WTC11 (cell line): ENCODE results near the gene UBE2K. TPM values are rescaled to one million over a fixed set of nuclear protein-coding genes. Genes with fewer than 3 reads are reported as not detected.

Experiments
- ATAC-seq: fragments of 200-7000 bp; cut with Tn5 transposase; 2 replicates; pipeline ENCODE4 v1.10.0; 2021; ENCODE audit warnings: mild to moderate bottlenecking, moderate library complexity
- CTCF ChIA-PET: fragments of 300-600 bp; sonication (Branson Sonifier 250); formaldehyde crosslinking; loops from one replicate; lab custom pipeline; 2021; ENCODE audit warnings: antibody characterized with exemption; lab: Charles Lee
- POLR2A ChIA-PET: fragments of 350-600 bp; sonication (Branson Sonifier 250); formaldehyde crosslinking; loops from one replicate; lab custom pipeline; 2021; ENCODE audit warnings: antibody characterized with exemption; lab: Charles Lee
- DNase-seq: peaks from one replicate; pipeline ENCODE4 v3.0.0; 2021; ENCODE audit warnings: low spot score
- H3K27ac Mint-ChIP-seq: 2 replicates; pipeline ENCODE4 v1.8.0; 2021; ENCODE audit warnings: mixed read lengths
- H3K27me3 Mint-ChIP-seq: 2 replicates; pipeline ENCODE4 v1.8.0; 2021; ENCODE audit warnings: low read depth, mild to moderate bottlenecking, moderate library complexity, mixed read lengths
- H3K36me3 Mint-ChIP-seq: 2 replicates; pipeline ENCODE4 v1.8.0; 2021; ENCODE audit warnings: mixed read lengths
- H3K4me1 Mint-ChIP-seq: 2 replicates; pipeline ENCODE4 v1.8.0; 2022; ENCODE audit warnings: mixed read lengths
- H3K4me3 Mint-ChIP-seq: 2 replicates; pipeline ENCODE4 v1.8.0; 2021; ENCODE audit warnings: mild to moderate bottlenecking, moderate library complexity, mixed read lengths
- H3K9me3 Mint-ChIP-seq: 2 replicates; pipeline ENCODE4 v1.8.0; 2021; ENCODE audit warnings: mixed read lengths
- ARID4B ChIP-seq: sonication (generic); formaldehyde crosslinking; IDR thresholded peaks from 2 replicates; pipeline ENCODE4 v1.8.0; 2023; ENCODE audit warnings: missing genetic modification reagents, mild to moderate bottlenecking, borderline replicate concordance
- CDX4 ChIP-seq: fragments of 250-450 bp; sonication (Bioruptor Pico); IDR thresholded peaks from 2 replicates; pipeline ENCODE4 v1.9.0; 2021; ENCODE audit warnings: moderate library complexity, mild to moderate bottlenecking, inconsistent platforms, borderline replicate concordance
- CREB1 ChIP-seq: sonication (generic); formaldehyde crosslinking; IDR thresholded peaks from 2 replicates; pipeline ENCODE4 v1.8.0; 2023; ENCODE audit warnings: mild to moderate bottlenecking, missing genetic modification reagents
- HMGXB4 ChIP-seq: sonication (generic); formaldehyde crosslinking; IDR thresholded peaks from 2 replicates; pipeline ENCODE4 v1.8.1; 2023; ENCODE audit warnings: mild to moderate bottlenecking, moderate library complexity, missing genetic modification reagents
- JUN ChIP-seq: sonication (generic); formaldehyde crosslinking; IDR thresholded peaks from 2 replicates; pipeline ENCODE4 v1.8.0; 2023; ENCODE audit warnings: mild to moderate bottlenecking, missing genetic modification reagents
- KAT7 ChIP-seq: sonication (generic); formaldehyde crosslinking; IDR thresholded peaks from 2 replicates; pipeline ENCODE4 v1.8.1; 2023; ENCODE audit warnings: missing genetic modification reagents, mild to moderate bottlenecking, borderline replicate concordance
- MYBL2 ChIP-seq: sonication (generic); formaldehyde crosslinking; IDR thresholded peaks from 2 replicates; pipeline ENCODE4 v1.8.1; 2023; ENCODE audit warnings: mild to moderate bottlenecking, moderate library complexity, missing genetic modification reagents
- NFATC4 ChIP-seq: fragments of 250-450 bp; sonication (Bioruptor Pico); IDR thresholded peaks from 2 replicates; pipeline ENCODE4 v1.9.0; 2021; ENCODE audit warnings: mild to moderate bottlenecking
- NFYB ChIP-seq: sonication (generic); formaldehyde crosslinking; conservative IDR thresholded peaks from 2 replicates; pipeline ENCODE4 v1.8.0; 2022; ENCODE audit warnings: low read depth, missing genetic modification reagents
- NR3C1 ChIP-seq: sonication (generic); formaldehyde crosslinking; conservative IDR thresholded peaks from 2 replicates; pipeline ENCODE4 v1.8.1; 2023; ENCODE audit warnings: low read depth, mild to moderate bottlenecking, missing genetic modification reagents
- PRDM15 ChIP-seq: sonication (generic); formaldehyde crosslinking; IDR thresholded peaks from 2 replicates; pipeline ENCODE4 v1.8.0; 2022; ENCODE audit warnings: missing genetic modification reagents
- SP1 ChIP-seq: sonication (generic); formaldehyde crosslinking; conservative IDR thresholded peaks from 2 replicates; pipeline ENCODE4 v1.8.1; 2022; ENCODE audit warnings: missing genetic modification reagents
- TCF7 ChIP-seq: sonication (generic); formaldehyde crosslinking; IDR thresholded peaks from 2 replicates; pipeline ENCODE4 v1.8.0; 2022; ENCODE audit warnings: mild to moderate bottlenecking, low read depth, missing genetic modification reagents, moderate library complexity
- TP53 ChIP-seq: sonication (generic); formaldehyde crosslinking; IDR thresholded peaks from 2 replicates; pipeline ENCODE4 v1.8.1; 2023; ENCODE audit warnings: mild to moderate bottlenecking, missing genetic modification reagents
- ZNF281 ChIP-seq: sonication (generic); formaldehyde crosslinking; IDR thresholded peaks from 2 replicates; pipeline ENCODE4 v1.8.0; 2023; ENCODE audit warnings: mild to moderate bottlenecking, missing genetic modification reagents
- ZNF512 ChIP-seq: sonication (generic); formaldehyde crosslinking; IDR thresholded peaks from 2 replicates; pipeline ENCODE4 v1.8.1; 2022; ENCODE audit warnings: missing genetic modification reagents, borderline replicate concordance
- total RNA-seq: library from RNA; stranded (reverse); gene quantifications from 3 replicates; pipeline ENCODE4 v1.2.3, GENCODE V29; 2021

Gene UBE2K
- total RNA-seq, 1 experiment from 2014 or later: 135 TPM

GRCh38 chr4:39689970-39690369 lies 8.0 kb upstream of the UBE2K start:
- ChIA-PET POLR2A (interaction anchor here (0.6 kb wide), 1 partner anchor 341 kb away, joined by 5 read pairs; no protein-coding TSS in a partner anchor), CTCF (no interaction called here)
- Mint-ChIP-seq H3K9me3 (no peaks in the 10 kb centered on the region), H3K27me3 (no peaks in the 10 kb centered on the region), H3K27ac (no peak overlapping the region), H3K4me3 (no peak overlapping the region), H3K36me3 (no peaks in the 10 kb centered on the region), H3K4me1 (peaks cover 6% of the 10 kb centered on the region)
- DNase-seq (no peak), ATAC-seq (no peak)
- no peak for TF ChIP-seq NFATC4 (CRISPR knock-in tag)
- TF ChIP-seq TP53 (CRISPR knock-in tag): no peak

GRCh38 chr4:39698424-39699009 lies 581 bp downstream of the UBE2K start:
- H3K36me3 Mint-ChIP-seq: peaks cover 7% of the 10 kb centered on the region
- H3K4me3 Mint-ChIP-seq: peak overlapping the region; percentile 99
- no peaks in the 10 kb centered on the region for H3K27me3 Mint-ChIP-seq
- ATAC-seq: peak; percentile 41
- peaks cover 27% of the 10 kb centered on the region for H3K4me1 Mint-ChIP-seq
- peak; percentile 61 for DNase-seq
- peak overlapping the region; percentile 99 for H3K27ac Mint-ChIP-seq
- no peaks in the 10 kb centered on the region for H3K9me3 Mint-ChIP-seq
- CTCF ChIA-PET: interaction anchor here (1.2 kb wide), 1 partner anchor 171 kb away, joined by 6 read pairs; the partner anchor contains the start of gene UGDH
- POLR2A ChIA-PET: interaction anchor here (0.5 to 1.9 kb wide), 9 partner anchors 18 to 231 kb away, joined by 3 to 23 read pairs (median 3); partner anchors contain the start of genes SMIM14 and UGDH
- no peak for TF ChIP-seq TCF7 (CRISPR knock-in tag)
- TF ChIP-seq CDX4: no peak
- peak; percentile 74; the same call in 1 of the 2 replicates for TF ChIP-seq ZNF281 (CRISPR knock-in tag)
- TF ChIP-seq NR3C1 (CRISPR knock-in tag): no peak
- TF ChIP-seq ARID4B (CRISPR knock-in tag): 0 out of 2 replicates have a peak, but pooled peaks have one; percentile 63
- peak; percentile 50; the same call in 1 of the 2 replicates for TF ChIP-seq PRDM15 (CRISPR knock-in tag)
- TF ChIP-seq NFATC4 (CRISPR knock-in tag): peak; percentile 45; the same call in 1 of the 2 replicates
- no peak for TF ChIP-seq ZNF512
- TF ChIP-seq NFYB (CRISPR knock-in tag): no peak
- 0 out of 2 replicates have a peak, but pooled peaks have one; percentile 6 for TF ChIP-seq MYBL2
- TF ChIP-seq SP1 (CRISPR knock-in tag): no peak
- 0 out of 2 replicates have a peak, but pooled peaks have one; percentile 43 for TF ChIP-seq JUN (CRISPR knock-in tag)
- no peak; the same call in 1 of the 2 replicates for TF ChIP-seq HMGXB4 (CRISPR knock-in tag)
- TF ChIP-seq CREB1 (CRISPR knock-in tag): no peak
- TF ChIP-seq KAT7: 0 out of 2 replicates have a peak, but pooled peaks have one; percentile 70
